LHCN-M2 (cell line): ENCODE data around the gene ZNRF4. TPM values are rescaled to one million over a fixed set of nuclear protein-coding genes. Genes with fewer than 3 reads are reported as not detected.

Source experiments
- total RNA-seq: library from RNA; depleted of rRNA; stranded (reverse); fragments of >200 nt; gene quantifications from 2 replicates; pipeline ENCODE4 v1.2.3, GENCODE V29; 2014; rRNA removed

Gene ZNRF4
- total RNA-seq, 1 experiment from 2014 or later, result not detected

Other genes with a start within 250 kb of the ZNRF4 start
- gene PTPRS, start 114.6 kb upstream of the ZNRF4 start, total RNA-seq, result 53.2 and 63.0 TPM in 2 replicates
- gene TINCR, start 112.5 kb downstream of the ZNRF4 start, total RNA-seq, result 0.06 TPM in 1 of 2 replicates, not detected in the other
- 17.6 and 23.2 TPM in 2 replicates for gene SAFB2, start 167.4 kb downstream of the ZNRF4 start, total RNA-seq
- 21.2 and 45.7 TPM in 2 replicates for gene SAFB, start 167.7 kb downstream of the ZNRF4 start, total RNA-seq
- gene MICOS13, start 225.1 kb downstream of the ZNRF4 start, total RNA-seq, result 48.8 and 52.1 TPM in 2 replicates
- 22.4 and 24.7 TPM in 2 replicates for gene HSD11B1L, start 225.6 kb downstream of the ZNRF4 start, total RNA-seq
- 795 and 866 TPM in 2 replicates for gene RPL36, start 234.9 kb downstream of the ZNRF4 start, total RNA-seq